HepG2 (cell line): Measurements from ENCODE around the gene PLET1. TPM values are rescaled to one million over a fixed set of nuclear protein-coding genes. Genes with fewer than 3 reads are reported as not detected.

Experiments
- ATAC-seq: fragments of 200-7000 bp; cut with Tn5 transposase; 3 replicates; pipeline ENCODE4 v1.9.1; 2020; ENCODE audit warnings: mild to moderate bottlenecking, moderate library complexity
- BruUV-seq: library from RNA; stranded (reverse); fragments of 400-500 nt; replicated peaks from 2 replicates; lab custom pipeline; 2021; lab: Mats Ljungman, UMichigan
- CTCF ChIA-PET: fragments of 300-600 bp; formaldehyde crosslinking; extraction: SDS; loops from one replicate; lab custom pipeline; 2021; ENCODE audit warnings: low total read pairs, inconsistent platforms, low intra/inter-chr PET ratio; lab: Yijun Ruan, JAX
- POLR2A ChIA-PET: fragments of 350-600 bp; sonication (Branson Sonifier 250); formaldehyde crosslinking; loops from one replicate; lab custom pipeline; 2020; ENCODE audit warnings: antibody characterized with exemption, inconsistent platforms; lab: Yijun Ruan, JAX
- DNase-seq: peaks from one replicate; pipeline ENCODE4 v3.0.0-alpha.2; 2015; ENCODE audit warnings: low spot score
- FAIRE-seq: peaks from 3 replicates; lab custom pipeline; 2011; peaks lifted over from hg19 to GRCh38; lab: Jason Lieb, UNC
- H2AFZ ChIP-seq: one replicate; pipeline ENCODE4 v1.6.1; 2011; ENCODE audit warnings: low read length, inconsistent platforms
- H3K27ac ChIP-seq: fragments of 300-600 bp; 3 replicates; pipeline ENCODE4 v1.8.0; 2011; ENCODE audit warnings: mixed run types, mild to moderate bottlenecking, mixed read lengths, low read length, inconsistent platforms; ENCODE audit not compliant: insufficient read depth; ENCODE audit errors: extremely low read length
- H3K27me3 ChIP-seq, 2 experiments: fragments of 200-600 bp in 1 of 2; 2 replicates in 1 of 2; 3 replicates in 1 of 2; pipeline versions ENCODE4 v1.6.0 to v1.8.0; 2011; ENCODE audit warnings: low read length in 2 of 2, mild to moderate bottlenecking in 2 of 2, moderate library complexity in 2 of 2, inconsistent platforms in 1 of 2; ENCODE audit not compliant: insufficient read depth in 2 of 2, control insufficient read depth in 1 of 2
- H3K36me3 ChIP-seq, 2 experiments: fragments of 200-600 bp in 1 of 2; replicated peaks in 1 of 2; 2 replicates in 1 of 2; 3 replicates in 1 of 2; pipeline versions ENCODE4 v1.5.1 to v1.8.0; 2011; ENCODE audit warnings: low read length in 2 of 2, inconsistent platforms in 1 of 2; ENCODE audit not compliant: insufficient read depth in 2 of 2, control insufficient read depth in 1 of 2
- H3K4me1 ChIP-seq: 2 replicates; pipeline ENCODE4 v1.5.1; 2012; ENCODE audit warnings: low read length, inconsistent platforms; ENCODE audit not compliant: insufficient read depth
- H3K4me2 ChIP-seq: 2 replicates; pipeline ENCODE4 v1.6.0; 2011; ENCODE audit warnings: low read depth, low read length, inconsistent platforms
- H3K4me3 ChIP-seq, 3 experiments: fragments of 200-600 bp in 1 of 3; sonication (generic), shearing (Covaris generic) in 1 of 3; replicated peaks in 1 of 3; 2 replicates each; pipeline ENCODE4 v1.5.1; 2011 to 2016; ENCODE audit warnings: low read length in 3 of 3, inconsistent platforms in 2 of 3, low read depth in 2 of 3, mild to moderate bottlenecking in 2 of 3, control low read depth in 1 of 3, mixed read lengths in 1 of 3; ENCODE audit not compliant: insufficient read depth in 1 of 3
- H3K79me2 ChIP-seq: one replicate; pipeline ENCODE4 v1.6.1; 2011; ENCODE audit warnings: low read length, inconsistent platforms; ENCODE audit not compliant: insufficient read depth
- H3K9ac ChIP-seq: 2 replicates; pipeline ENCODE4 v1.6.0; 2011; ENCODE audit warnings: mild to moderate bottlenecking, low read depth, low read length, inconsistent platforms; ENCODE audit not compliant: insufficient read depth
- H3K9me3 ChIP-seq: 2 replicates; pipeline ENCODE4 v1.5.1; 2012; ENCODE audit warnings: mild to moderate bottlenecking, low read length
- H4K20me1 ChIP-seq: 2 replicates; pipeline ENCODE4 v1.6.0; 2011; ENCODE audit warnings: inconsistent platforms, mild to moderate bottlenecking, low read length, moderate library complexity; ENCODE audit not compliant: insufficient read depth
- CBX5 ChIP-seq: sonication (generic); formaldehyde crosslinking; IDR thresholded peaks from 2 replicates; pipeline ENCODE4 v1.4.0; 2020; ENCODE audit warnings: missing genetic modification reagents, borderline replicate concordance
- HHEX ChIP-seq: IDR thresholded peaks from 2 replicates; pipeline ENCODE4 v1.6.1; 2016; ENCODE audit warnings: control low read depth
- KLF15 ChIP-seq: sonication (generic); formaldehyde crosslinking; IDR thresholded peaks from 2 replicates; pipeline ENCODE4 v1.8.1; 2023; ENCODE audit warnings: borderline replicate concordance, mild to moderate bottlenecking, inconsistent platforms, missing genetic modification reagents, mixed read lengths
- MAFF ChIP-seq: IDR thresholded peaks from 2 replicates; pipeline ENCODE4 v1.6.1; 2011; ENCODE audit warnings: low read depth, low read length, improper control_type of control experiment
- MAFK ChIP-seq, 2 experiments: IDR thresholded peaks in 1 of 2; conservative IDR thresholded peaks in 1 of 2; 2 replicates each; pipeline ENCODE4 v1.6.1; 2011; ENCODE audit warnings: improper control_type of control experiment in 2 of 2, low read length in 2 of 2
- NFIB ChIP-seq: sonication (generic); formaldehyde crosslinking; IDR thresholded peaks from 2 replicates; pipeline ENCODE4 v1.9.0; 2021; ENCODE audit warnings: missing genetic modification reagents, mild to moderate bottlenecking, borderline replicate concordance
- NFYC ChIP-seq: IDR thresholded peaks from 2 replicates; pipeline ENCODE4 v1.6.1; 2016; ENCODE audit warnings: missing genetic modification reagents, missing compliant biosample characterization
- PRMT3 ChIP-seq: sonication (generic); formaldehyde crosslinking; IDR thresholded peaks from 2 replicates; pipeline ENCODE4 v1.8.1; 2022; ENCODE audit warnings: low read depth, mild to moderate bottlenecking, moderate library complexity, missing genetic modification reagents, borderline replicate concordance
- U2AF1 ChIP-seq: fragments of 200-400 bp; formaldehyde crosslinking; optimal IDR thresholded peaks from 2 replicates; pipeline ENCODE3; 2017; ENCODE audit warnings: mild to moderate bottlenecking, low read depth, low read length
- ZNF484 ChIP-seq: sonication (generic); formaldehyde crosslinking; IDR thresholded peaks from 2 replicates; pipeline ENCODE4 v1.5.1; 2020; ENCODE audit warnings: mild to moderate bottlenecking, low read depth, missing genetic modification reagents, borderline replicate concordance
- ZNF501 ChIP-seq: sonication (generic); formaldehyde crosslinking; IDR thresholded peaks from 2 replicates; pipeline ENCODE4 v1.5.1; 2020; ENCODE audit warnings: mild to moderate bottlenecking, moderate library complexity, missing genetic modification reagents
- WGBS: methylation state at CpG from one replicate; pipeline ENCODE4 v1.1.6; 2017; ENCODE audit warnings: low lambda C conversion rate; 5-methylcytosine and 5-hydroxymethylcytosine counted together
- in situ Hi-C: cut with HindIII; loops from 2 replicates; pipeline ENCODE4 v1.10.0; 2017; ENCODE audit warnings: low pct_unique_long_range_greater_than_20kb; ENCODE audit not compliant: extremely low pct_ligation_motif_present
- intact Hi-C: fragments of 100-400 bp; cut with micrococcal nuclease; formaldehyde crosslinking; loops from one replicate; pipeline ENCODE4 v1.10.0; 2022; ENCODE audit not compliant: unreplicated experiment
- polyA plus RNA-seq, 8 experiments: library from polyadenylated mRNA; depleted of rRNA in 3 of 8; stranded (reverse) in 7 of 8; unstranded in 1 of 8; fragments of >200 nt; fragmentation: Illumina TruSeq in 4 of 8; extraction: Trizol in 4 of 8; gene quantifications; 2 replicates each; pipeline versions ENCODE4 v1.2.1 to v1.2.3, GENCODE V29; 2011 to 2016; ENCODE audit warnings: low read depth in 4 of 8, missing spikeins in 1 of 8, mixed read lengths in 1 of 8; ENCODE audit not compliant: insufficient read depth in 1 of 8
- total RNA-seq, 5 experiments: library from RNA; depleted of rRNA; stranded (reverse); fragments of >200 nt; fragmentation: Illumina TruSeq; extraction: Trizol; gene quantifications; 2 replicates each; pipeline ENCODE4 v1.2.3, GENCODE V29; 2016; ENCODE audit warnings: low read depth in 1 of 5
- TF ChIP-seq, protein P1 (sequence below): IDR thresholded peaks from 2 replicates; pipeline ENCODE4 v1.6.1; 2016
- TF ChIP-seq, protein P2 (sequence below): sonication (generic); formaldehyde crosslinking; IDR thresholded peaks from 2 replicates; pipeline ENCODE4 v1.8.1; 2023; ENCODE audit warnings: missing genetic modification reagents, mild to moderate bottlenecking, borderline replicate concordance
- TF ChIP-seq, protein P3 (sequence below): sonication (generic); formaldehyde crosslinking; IDR thresholded peaks from 2 replicates; pipeline ENCODE4 v1.5.0; 2020; ENCODE audit warnings: mild to moderate bottlenecking, missing genetic modification reagents

PLET1 gene
- total and polyA plus RNA-seq, 2 of the 13 experiments (the other 11 are each of a cell fraction or from before 2014, with no cell fraction given): not detected

DNA sequence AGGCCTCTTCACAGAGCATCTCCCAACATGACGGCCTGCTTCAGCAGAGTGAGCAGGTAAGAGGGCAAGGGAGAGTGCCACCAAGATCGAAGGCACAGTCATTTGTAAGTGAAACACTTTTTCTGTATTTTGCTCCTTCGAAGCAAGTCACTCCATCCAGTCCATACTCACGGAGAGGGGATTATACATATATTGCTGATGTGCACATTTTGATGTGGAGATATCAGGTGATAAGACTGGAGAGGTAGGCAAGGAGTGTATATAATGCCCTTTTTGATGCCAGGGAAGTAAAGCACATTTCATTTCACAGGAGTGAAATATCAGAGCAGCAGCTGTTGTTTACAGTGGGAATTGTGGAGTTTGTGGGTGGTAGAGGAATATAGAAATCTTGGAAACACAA lies 23.2 kb downstream of the PLET1 start:
- peaks cover 6 to 20% of the 10 kb centered on the region in 2 experiments; a peak in 4 of 5 replicates for H3K36me3 ChIP-seq
- POLR2A ChIA-PET: no interaction called here
- no peak overlapping the region for H3K4me2 ChIP-seq
- H2AFZ ChIP-seq: no peak overlapping the region
- no peak overlapping the region for H3K4me3 ChIP-seq
- H3K27me3 ChIP-seq: no peaks in the 10 kb centered on the region
- intact Hi-C loops: no loop called here
- no peak overlapping the region for H3K27ac ChIP-seq
- CTCF ChIA-PET: no interaction called here
- no peak for FAIRE-seq
- H3K9me3 ChIP-seq: no peaks in the 10 kb centered on the region
- H4K20me1 ChIP-seq: no peaks in the 10 kb centered on the region
- ATAC-seq: no peak
- BruUV-seq: no TSS peak
- peak; percentile 42 to 52; a peak in 2 of 4 replicates for TF ChIP-seq MAFK (conservative IDR thresholded peaks at IDR 0.05 in 1 of 2, IDR thresholded peaks at IDR 0.05 in 1 of 2; ENCODE audit: low read length in 2 of 2)
- TF ChIP-seq NFYC (CRISPR knock-in tag): no peak
- peak; percentile 39; the same call in 1 of the 2 replicates for TF ChIP-seq MAFF
- H3K79me2 ChIP-seq: no peaks in the 10 kb centered on the region
- WGBS: 94% methylated on average over 4 of the region's 4 CpGs
- in situ Hi-C loops: no loop called here
- H3K9ac ChIP-seq: no peak overlapping the region
- peaks cover 22% of the 10 kb centered on the region for H3K4me1 ChIP-seq
- no peak for DNase-seq

DNA sequence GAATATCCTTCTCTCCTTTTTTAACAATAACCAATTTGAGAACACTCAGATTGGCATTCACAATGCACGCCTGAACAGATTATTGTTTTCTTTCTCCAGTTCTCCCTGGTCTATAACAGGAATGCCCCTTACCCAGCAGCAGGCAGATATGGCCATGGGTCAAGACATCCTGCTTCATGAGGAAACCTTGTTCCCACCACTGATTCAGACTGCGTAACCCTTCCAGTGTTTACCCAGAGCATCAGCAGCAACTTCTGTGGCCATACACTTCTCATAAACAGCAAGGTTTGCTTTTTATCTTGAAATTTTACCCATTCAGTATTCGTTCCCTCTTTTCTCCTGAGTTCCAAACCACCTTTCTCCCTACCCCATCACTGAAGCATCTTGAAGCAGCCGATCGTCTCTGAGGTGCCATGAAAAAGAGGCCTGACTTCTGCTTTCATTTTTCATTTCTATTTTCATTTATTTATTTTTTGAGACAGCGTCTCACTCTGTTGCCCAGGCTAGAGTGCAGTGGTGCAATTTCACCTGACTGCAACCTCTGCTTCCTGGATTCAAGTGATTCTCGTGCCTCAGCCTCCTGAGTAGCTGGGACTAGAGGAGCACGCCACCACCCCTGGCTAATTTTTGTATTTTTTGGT lies 24.8 kb downstream of the PLET1 start:
- FAIRE-seq (no peak), DNase-seq (no peak), ATAC-seq (no peak)
- Histone ChIP-seq H3K4me3 (no peak overlapping the region), H3K9me3 (no peaks in the 10 kb centered on the region), H3K4me1 (peaks cover 27% of the 10 kb centered on the region), H3K4me2 (no peak overlapping the region), H3K79me2 (no peaks in the 10 kb centered on the region), H3K9ac (no peak overlapping the region), H4K20me1 (no peaks in the 10 kb centered on the region), H3K36me3 (peaks cover 7 to 25% of the 10 kb centered on the region in 2 experiments; a peak in 4 of 5 replicates), H3K27me3 (no peaks in the 10 kb centered on the region), H2AFZ (no peak overlapping the region), H3K27ac (no peak overlapping the region)
- in situ Hi-C loops: no loop called here
- intact Hi-C loops: no loop called here
- POLR2A ChIA-PET: no interaction called here
- no TSS peak for BruUV-seq
- CTCF ChIA-PET: no interaction called here
- 96% methylated on average over 8 of the region's 8 CpGs for WGBS
- no peak for TF ChIP-seq U2AF1
- TF ChIP-seq ZNF484 (CRISPR knock-in tag): no peak
- TF ChIP-seq, protein P1, sequence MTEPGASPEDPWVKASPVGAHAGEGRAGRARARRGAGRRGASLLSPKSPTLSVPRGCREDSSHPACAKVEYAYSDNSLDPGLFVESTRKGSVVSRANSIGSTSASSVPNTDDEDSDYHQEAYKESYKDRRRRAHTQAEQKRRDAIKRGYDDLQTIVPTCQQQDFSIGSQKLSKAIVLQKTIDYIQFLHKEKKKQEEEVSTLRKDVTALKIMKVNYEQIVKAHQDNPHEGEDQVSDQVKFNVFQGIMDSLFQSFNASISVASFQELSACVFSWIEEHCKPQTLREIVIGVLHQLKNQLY: no peak
- no peak for TF ChIP-seq CBX5 (CRISPR knock-in tag)
- TF ChIP-seq, protein P2, sequence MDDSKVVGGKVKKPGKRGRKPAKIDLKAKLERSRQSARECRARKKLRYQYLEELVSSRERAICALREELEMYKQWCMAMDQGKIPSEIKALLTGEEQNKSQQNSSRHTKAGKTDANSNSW (CRISPR knock-in tag): no peak
- TF ChIP-seq PRMT3 (CRISPR knock-in tag): no peak
- TF ChIP-seq HHEX (CRISPR knock-in tag): no peak
- TF ChIP-seq, protein P3, sequence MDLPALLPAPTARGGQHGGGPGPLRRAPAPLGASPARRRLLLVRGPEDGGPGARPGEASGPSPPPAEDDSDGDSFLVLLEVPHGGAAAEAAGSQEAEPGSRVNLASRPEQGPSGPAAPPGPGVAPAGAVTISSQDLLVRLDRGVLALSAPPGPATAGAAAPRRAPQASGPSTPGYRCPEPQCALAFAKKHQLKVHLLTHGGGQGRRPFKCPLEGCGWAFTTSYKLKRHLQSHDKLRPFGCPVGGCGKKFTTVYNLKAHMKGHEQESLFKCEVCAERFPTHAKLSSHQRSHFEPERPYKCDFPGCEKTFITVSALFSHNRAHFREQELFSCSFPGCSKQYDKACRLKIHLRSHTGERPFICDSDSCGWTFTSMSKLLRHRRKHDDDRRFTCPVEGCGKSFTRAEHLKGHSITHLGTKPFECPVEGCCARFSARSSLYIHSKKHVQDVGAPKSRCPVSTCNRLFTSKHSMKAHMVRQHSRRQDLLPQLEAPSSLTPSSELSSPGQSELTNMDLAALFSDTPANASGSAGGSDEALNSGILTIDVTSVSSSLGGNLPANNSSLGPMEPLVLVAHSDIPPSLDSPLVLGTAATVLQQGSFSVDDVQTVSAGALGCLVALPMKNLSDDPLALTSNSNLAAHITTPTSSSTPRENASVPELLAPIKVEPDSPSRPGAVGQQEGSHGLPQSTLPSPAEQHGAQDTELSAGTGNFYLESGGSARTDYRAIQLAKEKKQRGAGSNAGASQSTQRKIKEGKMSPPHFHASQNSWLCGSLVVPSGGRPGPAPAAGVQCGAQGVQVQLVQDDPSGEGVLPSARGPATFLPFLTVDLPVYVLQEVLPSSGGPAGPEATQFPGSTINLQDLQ (CRISPR knock-in tag): no peak
- TF ChIP-seq ZNF501 (CRISPR knock-in tag): no peak
- no peak for TF ChIP-seq KLF15 (CRISPR knock-in tag)
- TF ChIP-seq NFIB: no peak
